ENCODE measurements around the gene BCL7A. TPM values are rescaled to one million over a fixed set of nuclear protein-coding genes. Genes with fewer than 3 reads are reported as not detected.

The BCL7A gene
- total RNA-seq, 4 donors from 2014 or later: 0.26 to 12.2 (median 4.2) TPM

GRCh38 chr12:122006186-122006926, 15.3 kb upstream of the BCL7A start:
- TF ChIP-seq POLR2A (IDR thresholded peaks at IDR 0.05): no peak
- TF ChIP-seq CTCF (IDR thresholded peaks at IDR 0.05): no peak
- intact Hi-C loops (cut with DNase I; ENCODE audit: low total_unique reads): no loop called here
- Histone ChIP-seq H3K4me1 (peaks cover 0 to 6% of the 10 kb centered on the region in 2 donors), H3K27me3 (no peaks in the 10 kb centered on the region), H3K9me3 (no peaks in the 10 kb centered on the region), H3K36me3 (no peaks in the 10 kb centered on the region), H3K4me3 (no peak overlapping the region), H3K27ac (no peak overlapping the region)
- DNase-seq: no peak

GRCh38 chr12:122009741-122010140, 11.9 kb upstream of the BCL7A start:
- no peak overlapping the region for H3K4me3 ChIP-seq
- no peak for TF ChIP-seq POLR2A (IDR thresholded peaks at IDR 0.05)
- TF ChIP-seq CTCF (IDR thresholded peaks at IDR 0.05): no peak
- H3K9me3 ChIP-seq: no peaks in the 10 kb centered on the region
- no peak for DNase-seq
- H3K4me1 ChIP-seq: no peaks in the 10 kb centered on the region
- H3K36me3 ChIP-seq: no peaks in the 10 kb centered on the region
- no peaks in the 10 kb centered on the region for H3K27me3 ChIP-seq
- H3K27ac ChIP-seq: no peak overlapping the region
- intact Hi-C loops (cut with DNase I; ENCODE audit: low total_unique reads): no loop called here

GRCh38 chr12:122012184-122012583, 9.5 kb upstream of the BCL7A start:
- no peak overlapping the region for H3K27ac ChIP-seq

GRCh38 chr12:122013136-122013535, 8.5 kb upstream of the BCL7A start:
- no peak for TF ChIP-seq CTCF (IDR thresholded peaks at IDR 0.05)
- TF ChIP-seq POLR2A (IDR thresholded peaks at IDR 0.05): no peak
- H3K36me3 ChIP-seq: no peaks in the 10 kb centered on the region
- no peak overlapping the region for H3K27ac ChIP-seq
- intact Hi-C loops (cut with DNase I; ENCODE audit: low total_unique reads): no loop called here
- H3K4me1 ChIP-seq: no peaks in the 10 kb centered on the region
- H3K27me3 ChIP-seq: no peaks in the 10 kb centered on the region
- DNase-seq: no peak
- H3K9me3 ChIP-seq: no peaks in the 10 kb centered on the region
- H3K4me3 ChIP-seq: no peak overlapping the region

More at GRCh38 chr12:122012184-122012583, 9.5 kb upstream of the BCL7A start:
- H3K4me1 ChIP-seq: no peaks in the 10 kb centered on the region
- TF ChIP-seq POLR2A (IDR thresholded peaks at IDR 0.05) (no peak), CTCF (IDR thresholded peaks at IDR 0.05) (no peak)
- no peak overlapping the region for H3K4me3 ChIP-seq
- H3K36me3 ChIP-seq: no peaks in the 10 kb centered on the region
- H3K27me3 ChIP-seq: no peaks in the 10 kb centered on the region
- intact Hi-C loops (cut with DNase I; ENCODE audit: low total_unique reads): no loop called here
- H3K9me3 ChIP-seq: no peaks in the 10 kb centered on the region
- no peak for DNase-seq

- H3K4me1 ChIP-seq: no peaks in the 10 kb centered on the region
- DNase-seq: no peak
- intact Hi-C loops (cut with DNase I; ENCODE audit: low total_unique reads): no loop called here
- H3K9me3 ChIP-seq: no peaks in the 10 kb centered on the region
- no peaks in the 10 kb centered on the region for H3K36me3 ChIP-seq
- H3K4me3 ChIP-seq: no peak overlapping the region
- H3K27me3 ChIP-seq: no peaks in the 10 kb centered on the region
- H3K27ac ChIP-seq: no peak overlapping the region
- TF ChIP-seq POLR2A (IDR thresholded peaks at IDR 0.05): no peak
- no peak for TF ChIP-seq CTCF (IDR thresholded peaks at IDR 0.05)
Observed at GRCh38 chr12:122013791-122014590, 7.7 kb upstream of the BCL7A start.
